AG04450 (cell line): ENCODE results near the gene ST6GAL1. TPM values are rescaled to one million over a fixed set of nuclear protein-coding genes. Genes with fewer than 3 reads are reported as not detected.

ENCODE experiments used
- CTCF ChIA-PET: fragments of 300-600, 350-600 bp; formaldehyde crosslinking; extraction: SDS; loops from one replicate; lab custom pipeline; 2022; ENCODE audit warnings: antibody characterized with exemption, inconsistent platforms; lab: Charles Lee
- POLR2A ChIA-PET: fragments of 350-600 bp; formaldehyde crosslinking; extraction: SDS; loops from one replicate; lab custom pipeline; 2021; ENCODE audit warnings: antibody characterized with exemption, inconsistent platforms; lab: Yijun Ruan, JAX
- DNase-seq: peaks from one replicate; pipeline ENCODE4 v3.0.0-alpha.2; 2011; ENCODE audit warnings: low read depth, low spot score
- H3K27ac ChIP-seq: one replicate; pipeline ENCODE4 v1.5.1; 2012; ENCODE audit warnings: low read depth, low read length, control low read depth
- H3K27me3 ChIP-seq: one replicate; pipeline ENCODE4 v1.6.0; 2012; ENCODE audit warnings: low read length; ENCODE audit not compliant: control insufficient read depth, insufficient read depth
- H3K4me3 ChIP-seq: 2 replicates; pipeline ENCODE4 v1.5.1; 2011; ENCODE audit warnings: mild to moderate bottlenecking, low read depth, low read length, control low read depth
- H3K9me3 ChIP-seq: 2 replicates; pipeline ENCODE4 v1.5.1; 2012; ENCODE audit warnings: low read length; ENCODE audit not compliant: control insufficient read depth, insufficient read depth
- CTCF ChIP-seq: IDR thresholded peaks from 2 replicates; pipeline ENCODE4 v1.5.1; 2011; ENCODE audit warnings: low read depth, low read length, control low read depth, inconsistent platforms
- polyA plus RNA-seq: library from polyadenylated mRNA; depleted of rRNA; stranded (reverse); fragments of >200 nt; gene quantifications from 2 replicates; pipeline ENCODE4 v1.2.3, GENCODE V29; 2011

ST6GAL1 gene
- polyA plus RNA-seq, 1 experiment: 11.8 TPM

- no peak for DNase-seq
- ChIA-PET POLR2A (interaction anchor here (0.8 kb wide), 1 partner anchor 171 kb away, joined by 3 read pairs; no protein-coding TSS in a partner anchor), CTCF (interaction anchor here (0.6 to 2.3 kb wide), 5 partner anchors 15 to 218 kb away, joined by 3 to 6 read pairs (median 3); partner anchors contain the start of gene RPL39L)
- peak; percentile 14; the same call in 1 of the 2 replicates for TF ChIP-seq CTCF
- H3K27ac ChIP-seq: peak overlapping the region; percentile 39
- H3K27me3 ChIP-seq: peaks cover 2% of the 10 kb centered on the region
- no peaks in the 10 kb centered on the region; the same call in 1 of the 2 replicates for H3K9me3 ChIP-seq
- H3K4me3 ChIP-seq: peak overlapping the region; percentile 77
Measured at GRCh38 chr3:186930641-186931531, 560 bp downstream of the ST6GAL1 start.

GRCh38 chr3:186931532-186932280 lies 1.4 kb downstream of the ST6GAL1 start:
- no peaks in the 10 kb centered on the region; the same call in 1 of the 2 replicates for H3K9me3 ChIP-seq
- peak overlapping the region; percentile 39 for H3K27ac ChIP-seq
- DNase-seq: no peak
- ChIA-PET POLR2A (interaction anchor here (0.5 to 1.3 kb wide), 3 partner anchors 88 to 170 kb away, joined by 3 to 5 read pairs (median 4); no protein-coding TSS in a partner anchor), CTCF (interaction anchor here (0.6 to 2.3 kb wide), 8 partner anchors 15 to 315 kb away, joined by 3 to 6 read pairs (median 3); partner anchors contain the start of gene RPL39L)
- no peaks in the 10 kb centered on the region for H3K27me3 ChIP-seq
- H3K4me3 ChIP-seq: peak overlapping the region; percentile 77
- no peak for TF ChIP-seq CTCF

- DNase-seq: no peak
Measured at GRCh38 chr3:186932281-186933181, 2.2 kb downstream of the ST6GAL1 start.

More at GRCh38 chr3:186932281-186933181, 2.2 kb downstream of the ST6GAL1 start:
- no peak for TF ChIP-seq CTCF
- Histone ChIP-seq H3K9me3 (no peaks in the 10 kb centered on the region; the same call in 1 of the 2 replicates), H3K27ac (peak overlapping the region; percentile 39), H3K27me3 (no peaks in the 10 kb centered on the region), H3K4me3 (peak overlapping the region; percentile 77)
- ChIA-PET POLR2A (interaction anchor here (0.5 to 1.3 kb wide), 2 partner anchors 88 to 148 kb away, joined by 4 to 5 read pairs; no protein-coding TSS in a partner anchor), CTCF (interaction anchor here (0.7 to 2.3 kb wide), 5 partner anchors 111 to 316 kb away, joined by 3 to 6 read pairs (median 3); partner anchors contain the start of gene RPL39L)
